Smooth muscle cell (in vitro differentiated cells): ENCODE measurements around the gene GDPD3. TPM values are rescaled to one million over a fixed set of nuclear protein-coding genes. Genes with fewer than 3 reads are reported as not detected.

ENCODE experiments used
- DNase-seq: peaks from one replicate; lab custom pipeline; 2025; ENCODE audit not compliant: unreplicated experiment; lab: John Stamatoyannopoulos, UW
- H2AFZ ChIP-seq: fragments of 200-600 bp; sonication (generic); 2 replicates; pipeline ENCODE4 v1.6.0; 2016; ENCODE audit warnings: antibody characterized with exemption, low read depth, mild to moderate bottlenecking
- H3F3A ChIP-seq: fragments of 200-600 bp; sonication (generic); 2 replicates; pipeline ENCODE4 v1.6.0; 2017; ENCODE audit warnings: antibody characterized with exemption, low read depth
- H3K27ac ChIP-seq: fragments of 200-600 bp; sonication (generic); 2 replicates; pipeline ENCODE4 v1.5.1; 2016; ENCODE audit warnings: low read depth, mild to moderate bottlenecking
- H3K27me3 ChIP-seq: fragments of 200-600 bp; sonication (generic); 2 replicates; pipeline ENCODE4 v1.6.1; 2016; ENCODE audit warnings: low read depth, mild to moderate bottlenecking
- H3K36me3 ChIP-seq: fragments of 200-600 bp; sonication (generic); 2 replicates; pipeline ENCODE4 v1.5.1; 2016; ENCODE audit warnings: low read depth
- H3K4me1 ChIP-seq: fragments of 200-600 bp; sonication (generic); 2 replicates; pipeline ENCODE4 v1.5.1; 2016; ENCODE audit warnings: low read depth
- H3K4me2 ChIP-seq: fragments of 200-600 bp; sonication (generic); 2 replicates; pipeline ENCODE4 v1.6.0; 2016; ENCODE audit warnings: mild to moderate bottlenecking
- H3K4me3 ChIP-seq: fragments of 200-600 bp; sonication (generic); 2 replicates; pipeline ENCODE4 v1.5.1; 2016; ENCODE audit warnings: mild to moderate bottlenecking
- H3K79me2 ChIP-seq: fragments of 200-600 bp; sonication (generic); 2 replicates; pipeline ENCODE4 v1.6.0; 2016; ENCODE audit warnings: low read depth, mild to moderate bottlenecking
- H3K9ac ChIP-seq: fragments of 200-600 bp; sonication (generic); 2 replicates; pipeline ENCODE4 v1.6.0; 2016; ENCODE audit warnings: low read depth
- H3K9me3 ChIP-seq: fragments of 200-600 bp; sonication (generic); replicated peaks from 2 replicates; pipeline ENCODE4 v1.5.1; 2016; ENCODE audit warnings: low read depth
- H4K20me1 ChIP-seq: fragments of 200-600 bp; sonication (generic); 2 replicates; pipeline ENCODE4 v1.6.0; 2016; ENCODE audit warnings: low read depth
- CTCF ChIP-seq: fragments of 200-600 bp; sonication (generic); IDR thresholded peaks from 2 replicates; pipeline ENCODE4 v1.5.1; 2017; ENCODE audit warnings: borderline replicate concordance, mild to moderate bottlenecking, antibody characterized with exemption; ENCODE audit not compliant: insufficient read depth, poor library complexity, severe bottlenecking
- WGBS: methylation state at CpG from one replicate; pipeline ENCODE4 v1.1.7; 2016; ENCODE audit warnings: low lambda C conversion rate; 5-methylcytosine and 5-hydroxymethylcytosine counted together
- polyA plus RNA-seq: library from polyadenylated mRNA; unstranded; fragments of >200 nt; fragmentation: Nextera tagmentation; extraction: Ambion mirVana; gene quantifications from 2 replicates; pipeline ENCODE4 v1.2.1, GENCODE V29; 2016
- total RNA-seq: library from RNA; depleted of rRNA; stranded (reverse); fragments of >200 nt; gene quantifications from 2 replicates; pipeline ENCODE4 v1.2.3, GENCODE V29; 2014

GDPD3 gene
- total and polyA plus RNA-seq, 2 experiments from 2014 or later, result 0.85 to 13.4 TPM

GRCh38 chr16:30068333-30068732, 45.0 kb downstream of the GDPD3 start:
- peaks cover 30% of the 10 kb centered on the region for H3K4me1 ChIP-seq
- H3K9ac ChIP-seq, result peak overlapping the region; percentile 13
- peak overlapping the region; percentile 98 for H3K4me2 ChIP-seq
- no peaks in the 10 kb centered on the region for H3K9me3 ChIP-seq
- no peaks in the 10 kb centered on the region for H3K36me3 ChIP-seq
- H2AFZ ChIP-seq, result no peak overlapping the region
- H4K20me1 ChIP-seq, result peaks cover 69% of the 10 kb centered on the region
- H3K79me2 ChIP-seq, result peaks cover 64% of the 10 kb centered on the region
- H3K4me3 ChIP-seq, result peak overlapping the region; percentile 92
- DNase-seq, result no peak
- TF ChIP-seq CTCF, result no peak
- H3F3A ChIP-seq, result peaks cover 57% of the 10 kb centered on the region
- 92% methylated on average over 9 of the region's 9 CpGs for WGBS
- peak overlapping the region; percentile 98 for H3K27ac ChIP-seq
- no peaks in the 10 kb centered on the region for H3K27me3 ChIP-seq

GRCh38 chr16:30067584-30067916, 45.8 kb downstream of the GDPD3 start:
- Histone ChIP-seq H4K20me1 (peaks cover 69% of the 10 kb centered on the region), H2AFZ (no peak overlapping the region), H3K9me3 (no peaks in the 10 kb centered on the region), H3K36me3 (no peaks in the 10 kb centered on the region), H3F3A (peaks cover 55% of the 10 kb centered on the region), H3K4me2 (peak overlapping the region; percentile 98), H3K27me3 (no peaks in the 10 kb centered on the region), H3K4me1 (peaks cover 34% of the 10 kb centered on the region), H3K79me2 (peaks cover 66% of the 10 kb centered on the region), H3K9ac (peak overlapping the region; percentile 99), H3K27ac (peak overlapping the region; percentile 98), H3K4me3 (peak overlapping the region; percentile 92)
- no peak for TF ChIP-seq CTCF
- 85% methylated on average over 6 of the region's 6 CpGs for WGBS
- no peak for DNase-seq

GRCh38 chr16:30066761-30067583, 46.4 kb downstream of the GDPD3 start:
- Histone ChIP-seq H3K9me3 (no peaks in the 10 kb centered on the region), H3K36me3 (no peaks in the 10 kb centered on the region), H3K9ac (peak overlapping the region; percentile 99), H2AFZ (no peak overlapping the region), H3K4me2 (peak overlapping the region; percentile 98), H3K79me2 (peaks cover 64% of the 10 kb centered on the region), H3K4me3 (peak overlapping the region; percentile 92), H3F3A (peaks cover 55% of the 10 kb centered on the region), H3K4me1 (peaks cover 34% of the 10 kb centered on the region), H3K27ac (peak overlapping the region; percentile 98), H3K27me3 (no peaks in the 10 kb centered on the region), H4K20me1 (peaks cover 63% of the 10 kb centered on the region)
- no peak for TF ChIP-seq CTCF
- no peak for DNase-seq
- 65% methylated on average over 20 of the region's 21 CpGs for WGBS
